IMR-90 (cell line): ENCODE data around the gene OR52K1. TPM values are rescaled to one million over a fixed set of nuclear protein-coding genes. Genes with fewer than 3 reads are reported as not detected.

Experiments used
- ATAC-seq: fragments of 200-7000 bp; cut with Tn5 transposase; 2 replicates; pipeline ENCODE4 v1.9.1; 2020; ENCODE audit warnings: low read depth, mild to moderate bottlenecking, moderate library complexity
- BruUV-seq: library from RNA; stranded (reverse); fragments of 400-500 nt; replicated peaks from 2 replicates; lab custom pipeline; 2021; lab: Mats Ljungman, UMichigan
- CTCF ChIA-PET: fragments of 300-600 bp; formaldehyde crosslinking; extraction: SDS; loops from one replicate; lab custom pipeline; 2021; ENCODE audit warnings: antibody characterized with exemption; lab: Yijun Ruan, JAX
- POLR2A ChIA-PET: fragments of 300-600 bp; sonication (Branson Sonifier 250); formaldehyde crosslinking; loops from one replicate; lab custom pipeline; 2022; ENCODE audit warnings: antibody characterized with exemption; ENCODE audit not compliant: unreplicated experiment; lab: Charles Lee
- DNase-seq: peaks from one replicate; pipeline ENCODE4 v3.0.0; 2013
- H2AFZ ChIP-seq: replicated peaks from 2 replicates; pipeline ENCODE3; 2013; ENCODE audit warnings: low read length, mild to moderate bottlenecking; ENCODE audit not compliant: poor library complexity
- H2AK5ac ChIP-seq: 2 replicates; pipeline ENCODE4 v1.6.1; 2013; ENCODE audit warnings: low read depth, low read length, inconsistent platforms
- H2AK9ac ChIP-seq: replicated peaks from 2 replicates; pipeline ENCODE3; 2013; ENCODE audit warnings: mild to moderate bottlenecking, low read depth, low read length, moderate library complexity; ENCODE audit not compliant: poor library complexity
- H2BK120ac ChIP-seq: 2 replicates; pipeline ENCODE4 v1.6.1; 2013; ENCODE audit warnings: low read depth, low read length, inconsistent platforms
- H2BK15ac ChIP-seq: 3 replicates; pipeline ENCODE4 v1.6.1; 2013; ENCODE audit warnings: low read depth, low read length, inconsistent platforms
- H2BK20ac ChIP-seq: 2 replicates; pipeline ENCODE4 v1.6.1; 2013; ENCODE audit warnings: low read depth, mild to moderate bottlenecking, inconsistent platforms, low read length, moderate library complexity
- H2BK5ac ChIP-seq: 2 replicates; pipeline ENCODE4 v1.6.1; 2013; ENCODE audit warnings: mild to moderate bottlenecking, low read depth, low read length, inconsistent platforms; ENCODE audit not compliant: poor library complexity, severe bottlenecking
- H3K14ac ChIP-seq: replicated peaks from 2 replicates; pipeline ENCODE4 v1.6.1; 2013; ENCODE audit warnings: low read depth, low read length, inconsistent platforms
- H3K18ac ChIP-seq: 2 replicates; pipeline ENCODE4 v1.6.1; 2013; ENCODE audit warnings: low read depth, low read length, control low read depth
- H3K23ac ChIP-seq: 2 replicates; pipeline ENCODE4 v1.6.1; 2013; ENCODE audit warnings: low read depth, low read length, inconsistent platforms
- H3K27ac ChIP-seq: 2 replicates; pipeline ENCODE4 v1.5.1; 2013; ENCODE audit warnings: mild to moderate bottlenecking, control low read depth, low read length; ENCODE audit not compliant: insufficient read depth
- H3K27me3 ChIP-seq: 2 replicates; pipeline ENCODE4 v1.6.1; 2013; ENCODE audit warnings: low read length; ENCODE audit not compliant: control insufficient read depth, insufficient read depth
- H3K36me3 ChIP-seq: 2 replicates; pipeline ENCODE4 v1.6.1; 2013; ENCODE audit warnings: low read length, mixed read lengths; ENCODE audit not compliant: control insufficient read depth, insufficient read depth
- H3K4ac ChIP-seq: 2 replicates; pipeline ENCODE4 v1.6.1; 2013; ENCODE audit warnings: low read depth, low read length, inconsistent platforms
- H3K4me1 ChIP-seq: 2 replicates; pipeline ENCODE4 v1.6.1; 2013; ENCODE audit warnings: low read length, mixed read lengths; ENCODE audit not compliant: control insufficient read depth, insufficient read depth
- H3K4me2 ChIP-seq: 2 replicates; pipeline ENCODE4 v1.6.1; 2013; ENCODE audit warnings: low read depth, mild to moderate bottlenecking, control low read depth, low read length, moderate library complexity
- H3K4me3 ChIP-seq: 2 replicates; pipeline ENCODE4 v1.5.1; 2013; ENCODE audit warnings: low read depth, mild to moderate bottlenecking, control low read depth, low read length, moderate library complexity; ENCODE audit not compliant: insufficient read depth
- H3K56ac ChIP-seq: 2 replicates; pipeline ENCODE4 v1.6.1; 2013; ENCODE audit warnings: low read length, inconsistent platforms; ENCODE audit not compliant: insufficient read depth; ENCODE audit errors: extremely low read depth
- H3K79me1 ChIP-seq, 2 experiments: 2 replicates each; pipeline ENCODE4 v1.6.1; 2013; ENCODE audit warnings: low read length in 2 of 2, inconsistent platforms in 1 of 2, low read depth in 1 of 2
- H3K9ac ChIP-seq: 2 replicates; pipeline ENCODE4 v1.6.1; 2013; ENCODE audit warnings: low read depth, low read length, control low read depth
- H3K9me1 ChIP-seq: 2 replicates; pipeline ENCODE4 v1.6.1; 2013; ENCODE audit warnings: low read length, inconsistent platforms; ENCODE audit not compliant: insufficient read depth
- H3K9me3 ChIP-seq: 2 replicates; pipeline ENCODE4 v1.6.1; 2013; ENCODE audit warnings: low read length; ENCODE audit not compliant: control insufficient read depth, insufficient read depth
- H4K20me1 ChIP-seq: 2 replicates; pipeline ENCODE4 v1.6.1; 2013; ENCODE audit warnings: low read length, inconsistent platforms; ENCODE audit not compliant: insufficient read depth
- H4K5ac ChIP-seq: 2 replicates; pipeline ENCODE4 v1.6.1; 2013; ENCODE audit warnings: mild to moderate bottlenecking, low read depth, low read length, control low read depth
- H4K8ac ChIP-seq, 2 experiments: 2 replicates each; pipeline ENCODE4 v1.6.1; 2013; ENCODE audit warnings: low read depth in 2 of 2, low read length in 2 of 2, control low read depth in 1 of 2, inconsistent platforms in 1 of 2
- H4K91ac ChIP-seq: 2 replicates; pipeline ENCODE4 v1.6.1; 2013; ENCODE audit warnings: low read depth, low read length, inconsistent platforms; ENCODE audit not compliant: insufficient read depth
- BHLHE40 ChIP-seq: fragments of 150-350 bp; IDR thresholded peaks from 2 replicates; pipeline ENCODE4 v1.6.1; 2016; ENCODE audit warnings: mild to moderate bottlenecking, low read depth, low read length
- CEBPB ChIP-seq: IDR thresholded peaks from 2 replicates; pipeline ENCODE4 v1.6.1; 2012; ENCODE audit warnings: low read depth, low read length, improper control_type of control experiment
- CHD1 ChIP-seq: IDR thresholded peaks from 2 replicates; pipeline ENCODE4 v1.6.1; 2012; ENCODE audit warnings: low read depth, low read length, improper control_type of control experiment
- FOS ChIP-seq: fragments of 150-350 bp; IDR thresholded peaks from 2 replicates; pipeline ENCODE4 v1.6.1; 2016; ENCODE audit warnings: low read depth, low read length
- MAFK ChIP-seq: IDR thresholded peaks from 2 replicates; pipeline ENCODE4 v1.6.1; 2012; ENCODE audit warnings: low read depth, low read length, improper control_type of control experiment
- MAZ ChIP-seq: IDR thresholded peaks from 2 replicates; pipeline ENCODE4 v1.6.1; 2012; ENCODE audit warnings: low read depth, mild to moderate bottlenecking, low read length, improper control_type of control experiment, moderate library complexity, borderline replicate concordance
- MXI1 ChIP-seq: IDR thresholded peaks from 2 replicates; pipeline ENCODE4 v1.6.1; 2012; ENCODE audit warnings: low read depth, mild to moderate bottlenecking, low read length, moderate library complexity, borderline replicate concordance
- NFE2L2 ChIP-seq: fragments of 150-350 bp; IDR thresholded peaks from 2 replicates; pipeline ENCODE4 v1.6.1; 2016; ENCODE audit warnings: low read depth, mild to moderate bottlenecking, low read length
- POLR2A ChIP-seq: IDR thresholded peaks from 2 replicates; pipeline ENCODE4 v1.6.1; 2012; ENCODE audit warnings: mild to moderate bottlenecking, low read depth, low read length
- RCOR1 ChIP-seq: IDR thresholded peaks from 2 replicates; pipeline ENCODE4 v1.6.1; 2012; ENCODE audit warnings: mild to moderate bottlenecking, low read length, improper control_type of control experiment; ENCODE audit not compliant: insufficient replicate concordance
- RFX5 ChIP-seq: IDR thresholded peaks from 2 replicates; pipeline ENCODE4 v1.8.0; 2012; ENCODE audit warnings: low read depth, mild to moderate bottlenecking, low read length, moderate library complexity
- SMC3 ChIP-seq: fragments of 150-350 bp; IDR thresholded peaks from 2 replicates; pipeline ENCODE4 v1.6.1; 2016; ENCODE audit warnings: low read depth, mild to moderate bottlenecking, antibody characterized with exemption, low read length, moderate library complexity
- WGBS, 2 experiments: methylation state at CpG; one replicate each; pipeline versions ENCODE4 v1.1.5 to v1.1.7; 2013; ENCODE audit warnings: missing lambda C conversion rate in 2 of 2; ENCODE audit not compliant: insufficient read length in 1 of 2; ENCODE audit errors: extremely low coverage in 2 of 2; 5-methylcytosine and 5-hydroxymethylcytosine counted together
- dilution Hi-C: fragments of 300-500 bp; cut with HindIII; formaldehyde crosslinking; loops from one replicate; pipeline ENCODE4 v1.14.3; 2018; ENCODE audit warnings: low sequenced_read_pairs; ENCODE audit not compliant: unreplicated experiment
- in situ Hi-C: fragments of 300-500 bp; cut with MboI; formaldehyde crosslinking; loops from 3 replicates; pipeline ENCODE4 v1.14.3; 2019; ENCODE audit warnings: low sequenced_read_pairs, inconsistent platforms, mixed read lengths
- intact Hi-C: fragments of 100-400 bp; cut with micrococcal nuclease; formaldehyde crosslinking; loops from 2 replicates; pipeline ENCODE4 v1.10.0; 2022
- polyA plus RNA-seq, 3 experiments: library from polyadenylated mRNA; depleted of rRNA; stranded (reverse); fragments of >200 nt; gene quantifications; 2 replicates each; pipeline ENCODE4 v1.2.3, GENCODE V29; 2012; ENCODE audit warnings: low replicate concordance in 1 of 3
- total RNA-seq: library from RNA; depleted of rRNA; stranded (reverse); fragments of >200 nt; gene quantifications from 2 replicates; pipeline ENCODE4 v1.2.3, GENCODE V29; 2012
- TF ChIP-seq, protein P1 (sequence below): fragments of 150-350 bp; IDR thresholded peaks from 2 replicates; pipeline ENCODE4 v1.6.1; 2016; ENCODE audit warnings: low read depth, mild to moderate bottlenecking, low read length, moderate library complexity, borderline replicate concordance
- TF ChIP-seq, protein P2 (sequence below): fragments of 150-350 bp; IDR thresholded peaks from 2 replicates; pipeline ENCODE4 v1.6.1; 2017; ENCODE audit warnings: mild to moderate bottlenecking, antibody characterized with exemption, low read length, low read depth

Gene OR52K1
- total and polyA plus RNA-seq, 2 of the 4 experiments (the other 2 are of a cell fraction), result not detected

DNA sequence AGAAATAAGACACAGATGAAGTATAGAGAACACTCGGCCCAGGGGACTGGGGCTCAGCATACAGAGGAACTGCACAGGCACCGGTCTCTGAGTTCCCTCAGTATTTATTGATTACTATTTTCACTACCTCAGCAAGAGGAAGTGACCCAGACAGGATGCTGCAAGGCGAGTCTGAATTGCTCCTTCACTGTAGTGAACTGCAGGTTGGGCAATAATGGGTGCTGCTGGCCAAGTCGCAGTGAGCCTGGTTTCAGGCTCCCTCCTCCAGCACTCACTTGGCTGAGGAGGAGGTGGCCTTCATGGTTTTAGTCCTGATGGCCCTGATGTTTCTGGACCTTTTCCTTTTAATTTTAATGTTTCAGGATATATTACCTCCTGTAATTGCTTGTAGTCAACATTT is 22.9 kb upstream of the OR52K1 start:
- Histone ChIP-seq H2AK5ac (no peak overlapping the region), H3K9me3 (peaks cover 2% of the 10 kb centered on the region), H3K27ac (no peak overlapping the region), H3K4ac (no peak overlapping the region), H3K23ac (no peak overlapping the region), H3K36me3 (no peaks in the 10 kb centered on the region), H3K4me3 (no peak overlapping the region), H2BK120ac (no peak overlapping the region), H4K8ac (no peak overlapping the region), H3K14ac (no peak overlapping the region), H4K5ac (no peak overlapping the region), H2BK15ac (no peak overlapping the region), H2BK5ac (no peak overlapping the region), H4K91ac (no peak overlapping the region), H3K27me3 (no peaks in the 10 kb centered on the region), H2AFZ (no peak overlapping the region), H3K18ac (no peak overlapping the region), H2BK20ac (no peak overlapping the region), H3K56ac (no peak overlapping the region), H4K20me1 (no peaks in the 10 kb centered on the region), H2AK9ac (no peak overlapping the region), H3K79me1 (no peaks in the 10 kb centered on the region), H3K9ac (no peak overlapping the region), H3K9me1 (no peaks in the 10 kb centered on the region), H3K4me2 (no peak overlapping the region), H3K4me1 (no peaks in the 10 kb centered on the region)
- dilution Hi-C loops (no loop called here), in situ Hi-C loops (no loop called here), intact Hi-C loops (no loop called here)
- ChIA-PET CTCF (no interaction called here), POLR2A (no interaction called here)
- no peak for TF ChIP-seq MXI1
- TF ChIP-seq SMC3, result no peak
- no peak for TF ChIP-seq NFE2L2
- no peak for TF ChIP-seq RFX5
- TF ChIP-seq BHLHE40, result no peak
- TF ChIP-seq POLR2A, result no peak
- no peak for TF ChIP-seq CEBPB
- no peak for TF ChIP-seq MAZ
- no peak for TF ChIP-seq FOS
- TF ChIP-seq, protein P1, sequence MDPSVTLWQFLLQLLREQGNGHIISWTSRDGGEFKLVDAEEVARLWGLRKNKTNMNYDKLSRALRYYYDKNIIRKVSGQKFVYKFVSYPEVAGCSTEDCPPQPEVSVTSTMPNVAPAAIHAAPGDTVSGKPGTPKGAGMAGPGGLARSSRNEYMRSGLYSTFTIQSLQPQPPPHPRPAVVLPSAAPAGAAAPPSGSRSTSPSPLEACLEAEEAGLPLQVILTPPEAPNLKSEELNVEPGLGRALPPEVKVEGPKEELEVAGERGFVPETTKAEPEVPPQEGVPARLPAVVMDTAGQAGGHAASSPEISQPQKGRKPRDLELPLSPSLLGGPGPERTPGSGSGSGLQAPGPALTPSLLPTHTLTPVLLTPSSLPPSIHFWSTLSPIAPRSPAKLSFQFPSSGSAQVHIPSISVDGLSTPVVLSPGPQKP, result no peak
- TF ChIP-seq RCOR1, result no peak
- TF ChIP-seq, protein P2, sequence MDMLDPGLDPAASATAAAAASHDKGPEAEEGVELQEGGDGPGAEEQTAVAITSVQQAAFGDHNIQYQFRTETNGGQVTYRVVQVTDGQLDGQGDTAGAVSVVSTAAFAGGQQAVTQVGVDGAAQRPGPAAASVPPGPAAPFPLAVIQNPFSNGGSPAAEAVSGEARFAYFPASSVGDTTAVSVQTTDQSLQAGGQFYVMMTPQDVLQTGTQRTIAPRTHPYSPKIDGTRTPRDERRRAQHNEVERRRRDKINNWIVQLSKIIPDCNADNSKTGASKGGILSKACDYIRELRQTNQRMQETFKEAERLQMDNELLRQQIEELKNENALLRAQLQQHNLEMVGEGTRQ, result no peak
- TF ChIP-seq CHD1, result no peak
- TF ChIP-seq MAFK, result no peak
- DNase-seq (no peak), ATAC-seq (no peak)
- no TSS peak for BruUV-seq
- WGBS, 2 experiments, result no CpG with 5 or more reads among the region's 4 CpGs
